SH-SY5Y (cell line): Measurements from ENCODE around the gene HIVEP2.

Experiments
- GATA2 ChIP-seq: IDR thresholded peaks from 2 replicates; pipeline ENCODE4 v1.6.1; 2011; ENCODE audit warnings: mild to moderate bottlenecking, low read depth, low read length
- GATA3 ChIP-seq: IDR thresholded peaks from 2 replicates; pipeline ENCODE4 v1.6.1; 2011; ENCODE audit warnings: low read depth, mild to moderate bottlenecking, low read length, moderate library complexity

DNA sequence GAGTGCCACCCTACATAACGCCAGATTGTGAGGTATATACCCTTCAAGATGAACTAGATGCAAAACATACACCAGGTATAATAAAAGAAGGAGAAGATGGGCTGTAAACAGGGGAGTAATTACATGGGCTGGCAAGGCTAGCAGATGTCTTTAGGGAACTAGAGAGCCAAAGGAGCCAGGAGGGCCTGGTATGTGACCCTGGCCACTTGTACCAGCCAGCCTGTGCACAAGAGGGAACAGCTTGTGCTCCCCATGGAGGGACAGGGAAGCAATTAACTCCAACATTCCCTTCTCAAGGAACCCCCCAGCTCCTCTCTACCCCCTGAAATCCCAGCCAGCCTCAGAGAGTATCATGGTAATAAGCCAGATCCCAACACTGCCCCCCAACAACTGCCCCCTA, 139.9 kb downstream of the HIVEP2 start:
- no peak for TF ChIP-seq GATA3
- TF ChIP-seq GATA2 = no peak
